ENCODE measurements around the gene GID4.

GID4 gene

DNA sequence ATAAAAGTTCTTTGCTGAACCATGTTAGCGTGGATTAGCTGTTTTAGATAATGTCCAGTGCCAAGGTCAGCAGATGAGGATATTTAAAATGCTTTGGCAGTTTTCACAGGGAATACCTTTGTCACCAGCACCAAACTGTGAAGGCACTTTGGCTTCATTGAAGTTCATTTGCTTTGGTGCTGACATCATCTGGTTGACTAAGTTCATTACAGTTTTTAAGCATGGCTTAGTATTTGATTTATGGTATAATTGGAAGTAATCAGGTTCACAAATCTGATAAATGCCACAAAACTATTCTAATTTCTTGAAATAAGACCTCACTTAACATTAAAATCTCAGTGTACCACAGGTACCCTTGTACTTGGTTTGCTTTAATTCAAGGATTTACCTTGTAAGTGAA lies 4.3 kb downstream of the GID4 start:
- DNase-seq (ENCODE audit: low read depth in 2 of 2): no peak

DNA sequence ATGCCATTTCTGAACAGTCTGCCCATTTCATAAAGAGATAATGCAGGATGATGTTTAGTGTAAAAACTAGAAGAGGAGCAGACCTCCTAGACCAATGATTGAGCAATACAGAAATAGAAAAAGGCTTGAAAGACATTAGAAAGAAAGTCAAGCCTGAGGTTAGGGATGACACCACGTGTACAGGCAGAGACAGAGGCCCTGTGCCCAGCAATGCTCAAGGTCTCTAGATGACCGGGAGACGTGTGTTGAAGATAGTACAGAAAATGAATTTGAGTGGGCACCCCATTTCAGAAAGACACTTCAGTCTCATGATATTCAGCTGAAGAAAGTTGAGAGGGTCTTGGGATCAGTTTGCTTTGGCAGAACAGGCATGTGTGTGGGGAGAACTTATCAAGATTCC lies 5.4 kb downstream of the GID4 start:
- no peak for DNase-seq (ENCODE audit: low read depth in 2 of 2)

DNA sequence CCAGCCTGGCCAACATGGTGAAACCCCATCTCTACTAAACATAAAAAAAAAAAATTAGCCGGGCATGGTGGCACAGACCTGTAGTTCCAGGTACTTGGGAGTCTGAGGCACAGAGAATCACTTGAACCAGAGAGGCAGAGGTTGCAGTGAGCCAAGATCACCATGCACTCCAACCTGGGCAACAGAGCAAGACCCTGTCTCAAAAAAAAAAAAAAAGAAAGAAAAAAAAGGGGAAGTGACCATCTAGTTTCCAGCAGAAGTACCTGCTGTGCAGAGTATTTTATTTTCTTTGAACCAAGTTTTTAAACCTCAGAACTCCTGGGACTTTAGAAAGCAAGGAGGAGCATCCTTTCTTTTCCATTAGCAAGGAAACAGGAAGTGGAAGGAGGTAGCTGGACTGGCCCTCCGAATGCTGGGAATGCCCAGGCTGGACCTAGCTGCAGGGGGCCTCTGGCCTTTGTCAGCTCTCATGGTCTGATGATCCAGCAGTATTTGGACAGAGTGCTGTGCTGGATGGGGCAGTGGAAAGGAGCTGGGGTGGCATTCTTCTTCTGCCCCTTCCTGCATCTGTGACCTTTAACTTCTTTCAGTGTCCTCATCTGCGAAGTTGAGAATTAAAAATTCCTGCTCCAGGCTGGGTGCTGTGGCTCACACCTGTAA lies 6.6 kb downstream of the GID4 start:
- no peak for DNase-seq (ENCODE audit: low read depth in 2 of 2)

DNA sequence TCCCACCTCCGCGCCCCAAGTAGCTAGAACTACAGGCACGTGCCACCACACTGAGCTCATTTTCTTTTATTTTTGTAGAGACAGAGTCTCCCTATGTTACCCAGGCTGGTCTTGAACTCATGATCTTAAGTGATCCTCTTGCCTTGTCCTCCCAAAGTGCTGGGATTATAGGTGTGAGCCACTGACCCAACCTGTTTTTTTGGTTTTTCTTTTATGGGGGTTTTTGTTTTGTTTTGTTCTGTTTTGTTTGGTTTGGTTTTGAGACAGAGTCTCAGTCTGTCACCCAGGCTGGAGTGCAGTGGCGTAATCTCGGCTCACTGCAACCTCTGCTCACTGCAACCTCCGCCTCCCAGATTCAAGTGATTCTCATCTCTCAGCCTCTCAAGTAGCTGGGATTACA lies 16.4 kb downstream of the GID4 start:
- no peak for DNase-seq (ENCODE audit: low read depth in 2 of 2)

DNA sequence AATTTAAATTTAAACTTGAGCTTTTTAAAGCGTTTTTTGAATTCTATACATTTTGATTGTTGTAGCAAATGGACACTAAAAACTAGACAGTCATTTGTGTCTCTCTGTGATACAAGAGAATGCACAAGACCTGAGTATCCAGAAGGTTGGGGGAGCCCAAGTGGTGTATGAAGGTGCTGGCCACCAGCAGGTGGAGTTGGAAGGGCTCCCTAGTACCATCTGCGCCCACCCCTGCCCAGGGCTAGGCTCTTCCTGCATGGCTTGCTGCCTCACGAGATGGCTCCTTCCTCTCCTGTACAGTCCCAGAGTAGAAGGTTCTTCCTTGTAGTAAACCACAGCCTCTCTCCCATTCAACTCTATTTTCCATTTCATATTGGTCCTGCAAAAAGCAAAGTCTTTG lies 17.0 kb downstream of the GID4 start:
- DNase-seq (ENCODE audit: low read depth in 2 of 2): no peak

DNA sequence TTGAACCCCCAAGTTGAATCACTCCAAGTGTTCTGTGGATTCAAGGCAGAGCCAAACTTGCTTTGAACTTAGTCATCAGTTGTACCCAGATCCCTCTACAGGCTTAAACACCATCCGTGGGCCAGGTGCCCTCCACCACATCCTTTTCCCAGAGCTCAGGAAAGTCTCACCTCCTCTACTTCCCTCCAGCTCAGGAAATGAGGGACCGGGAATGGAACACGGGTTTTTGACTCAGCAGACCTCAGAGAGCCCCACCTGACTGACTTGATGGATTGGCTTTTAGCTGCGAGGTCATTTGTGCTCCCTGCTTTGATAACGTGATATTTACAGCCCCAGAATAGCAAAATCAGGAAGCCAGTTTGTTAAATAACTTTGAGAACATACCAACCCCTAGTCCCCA lies 20.1 kb downstream of the GID4 start:
- no peak for DNase-seq (ENCODE audit: low read depth in 2 of 2)

DNA sequence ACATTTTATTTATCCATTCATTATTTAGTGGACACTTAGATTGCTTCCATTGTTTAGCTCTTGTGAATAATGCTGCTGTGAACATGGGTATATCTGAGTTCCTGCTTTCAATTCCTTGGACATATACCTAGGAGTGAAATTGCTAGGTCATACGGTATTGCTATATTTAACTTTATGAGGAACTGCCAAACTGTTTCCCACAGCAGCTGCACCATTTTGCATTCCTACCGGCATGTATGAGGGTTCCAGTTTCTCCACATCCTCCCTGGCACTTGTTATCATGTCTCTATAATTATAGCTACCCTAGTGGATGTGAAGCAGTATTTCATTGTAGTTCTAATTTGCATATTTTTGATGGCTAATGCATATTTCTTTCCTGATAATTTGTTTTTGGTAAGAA lies 24.8 kb downstream of the GID4 start:
- no peak for DNase-seq (ENCODE audit: low read depth in 2 of 2)

DNA sequence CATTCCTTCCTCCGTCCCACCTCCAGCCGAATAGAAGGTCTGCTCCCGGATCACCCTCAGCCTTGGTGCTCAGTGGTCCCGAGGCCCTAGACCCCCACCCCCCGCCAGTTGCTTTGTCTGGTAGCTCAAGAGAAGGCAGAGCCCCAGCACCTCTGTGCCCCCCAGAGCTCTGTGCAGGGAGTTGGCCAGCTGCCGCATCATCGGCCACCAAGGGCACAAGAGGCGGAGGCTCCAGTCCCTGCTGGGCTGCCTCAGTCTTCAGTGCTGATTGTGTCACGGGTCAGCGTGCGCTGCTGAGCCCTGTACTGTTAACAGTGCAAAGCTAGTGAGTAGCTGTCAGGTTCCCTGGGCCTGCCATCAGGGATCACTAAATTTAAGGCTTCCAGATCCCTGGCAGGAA lies 26.3 kb downstream of the GID4 start:
- no peak for DNase-seq (ENCODE audit: low read depth in 2 of 2)

DNA sequence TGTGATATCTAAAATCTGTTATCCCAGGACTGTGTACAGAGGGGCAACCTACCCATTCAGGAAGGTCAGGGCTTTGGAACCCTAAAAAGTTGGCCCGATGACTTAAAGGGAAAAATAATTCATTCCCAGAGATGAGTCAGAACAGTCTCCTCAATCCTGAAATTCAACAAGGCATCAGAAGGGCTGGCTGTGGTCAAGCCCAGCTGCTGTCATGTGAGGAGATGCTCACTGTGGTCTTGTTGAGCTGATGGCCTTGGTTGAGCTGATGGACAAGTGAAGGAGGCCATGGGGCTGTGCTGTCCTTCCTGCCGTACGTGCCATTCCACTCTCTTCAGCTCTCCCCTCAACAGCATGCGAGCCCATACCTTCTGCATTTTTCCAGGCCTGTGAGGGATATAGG lies 27.7 kb downstream of the GID4 start:
- no peak for DNase-seq (ENCODE audit: low read depth in 2 of 2)

DNA sequence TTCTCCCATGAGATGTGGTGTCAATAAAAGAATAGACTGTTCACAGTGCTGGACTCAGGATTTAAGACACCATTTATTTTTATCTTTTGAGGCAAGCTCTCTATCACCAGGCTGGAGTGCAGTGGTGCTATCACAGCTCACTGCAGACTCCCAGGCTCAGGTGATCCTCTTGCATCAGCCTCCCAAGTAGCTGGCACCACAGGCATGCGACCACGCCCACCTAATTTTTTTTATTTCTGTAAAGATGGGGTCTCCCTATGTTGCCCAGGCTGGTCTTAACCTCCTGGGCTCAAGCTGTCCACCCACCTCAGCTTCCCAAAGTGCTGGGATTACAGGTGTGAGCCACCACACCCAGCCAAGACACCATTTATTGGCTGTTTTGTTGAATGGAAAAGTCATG lies 29.9 kb downstream of the GID4 start:
- no peak for DNase-seq (ENCODE audit: low read depth in 2 of 2)

DNA sequence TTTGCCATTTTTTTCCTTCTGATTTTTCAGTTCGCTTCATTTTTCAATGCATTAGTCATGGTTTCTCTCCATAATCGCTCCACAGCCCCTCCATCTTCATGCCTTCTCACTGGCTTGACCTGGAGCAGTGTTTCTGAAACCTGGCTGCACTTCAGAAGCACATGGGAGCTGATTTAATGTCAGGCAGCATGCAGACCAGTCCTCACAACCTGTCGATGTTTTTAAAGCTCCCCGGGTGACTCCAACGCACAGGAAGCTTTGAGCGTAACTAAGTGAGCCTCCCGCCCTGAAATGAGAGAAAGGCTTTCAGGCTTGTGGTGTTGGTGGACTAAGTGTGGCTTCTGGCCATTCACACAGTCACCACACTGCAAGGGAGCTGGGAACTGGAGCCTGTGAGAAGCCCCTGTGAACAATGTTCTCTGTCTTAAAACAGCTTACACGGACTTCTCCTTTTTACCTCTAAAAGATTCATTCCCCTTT lies 31.7 kb downstream of the GID4 start:
- no peak for DNase-seq (ENCODE audit: low read depth in 2 of 2)

DNA sequence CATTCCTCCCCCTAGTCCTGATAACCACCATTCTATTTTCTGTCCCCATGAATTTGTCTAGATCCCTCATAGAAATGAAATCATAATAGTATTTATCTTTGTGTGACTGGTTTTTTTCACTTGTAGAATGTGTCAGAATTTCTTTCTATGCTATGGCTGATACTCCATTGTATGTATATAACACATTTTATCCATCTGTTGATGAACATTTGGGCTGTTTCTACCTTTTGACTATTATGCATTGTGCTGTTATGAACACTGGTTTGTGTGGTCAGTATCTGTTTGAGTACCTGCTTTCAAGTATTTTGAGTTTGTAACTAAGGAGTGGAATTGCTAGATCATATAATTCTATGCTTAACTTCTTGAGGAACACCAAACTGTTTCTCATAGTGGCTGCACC lies 32.5 kb downstream of the GID4 start:
- no peak for DNase-seq (ENCODE audit: low read depth in 2 of 2)

DNA sequence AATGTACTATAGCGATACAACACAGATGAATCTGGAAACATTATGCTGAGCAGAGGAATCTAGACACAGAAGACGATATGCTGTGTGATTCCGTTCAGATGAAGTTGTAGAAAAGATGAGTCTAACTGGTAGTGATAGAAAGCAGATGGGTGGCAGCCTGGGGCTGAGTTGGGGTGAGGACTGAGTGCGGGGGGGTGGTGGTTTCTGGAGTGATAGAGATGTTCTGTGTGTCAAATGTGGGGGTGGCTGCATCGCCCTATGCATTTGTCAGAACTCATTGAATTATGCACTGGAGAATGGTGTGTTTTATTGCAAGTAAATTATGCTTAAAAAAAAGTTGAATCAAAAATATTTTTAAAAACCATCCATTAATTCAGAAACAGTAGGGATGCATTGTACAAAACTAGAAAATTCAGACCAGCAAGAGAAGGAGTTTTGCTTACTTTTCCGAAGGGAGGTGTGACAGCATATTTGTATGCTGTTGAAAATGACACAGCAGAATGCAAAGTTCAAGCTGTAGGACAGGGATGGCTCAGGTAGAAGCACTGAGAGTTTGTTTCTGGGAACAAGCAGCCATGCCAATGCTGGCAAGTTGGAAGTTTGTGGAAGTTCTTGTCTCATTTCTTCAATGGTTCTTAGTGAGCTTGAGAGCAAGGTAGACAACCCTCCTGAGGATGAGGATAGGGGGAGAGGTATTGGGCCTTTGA lies 35.5 kb downstream of the GID4 start:
- DNase-seq (ENCODE audit: low read depth in 2 of 2): no peak

DNA sequence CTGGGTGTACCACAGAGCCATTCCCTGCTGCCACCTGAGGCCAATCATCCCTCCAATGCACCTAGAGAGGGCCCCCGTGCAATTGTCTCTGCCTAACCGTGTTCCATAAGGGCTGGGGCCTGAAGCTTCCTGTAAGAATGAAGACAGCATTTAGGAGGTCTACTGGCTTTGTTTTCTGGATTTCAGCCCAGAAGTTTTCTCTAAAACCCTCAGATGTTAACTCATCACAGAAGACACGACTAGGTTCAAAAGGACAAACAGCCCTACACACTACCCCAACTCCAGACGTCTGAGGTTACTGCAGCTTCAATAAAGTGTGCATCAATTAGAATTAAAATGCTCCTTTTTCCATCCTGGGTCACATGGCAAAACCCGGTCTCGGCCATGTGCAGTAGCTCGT lies 37.7 kb downstream of the GID4 start:
- no peak for DNase-seq (ENCODE audit: low read depth in 2 of 2)

DNA sequence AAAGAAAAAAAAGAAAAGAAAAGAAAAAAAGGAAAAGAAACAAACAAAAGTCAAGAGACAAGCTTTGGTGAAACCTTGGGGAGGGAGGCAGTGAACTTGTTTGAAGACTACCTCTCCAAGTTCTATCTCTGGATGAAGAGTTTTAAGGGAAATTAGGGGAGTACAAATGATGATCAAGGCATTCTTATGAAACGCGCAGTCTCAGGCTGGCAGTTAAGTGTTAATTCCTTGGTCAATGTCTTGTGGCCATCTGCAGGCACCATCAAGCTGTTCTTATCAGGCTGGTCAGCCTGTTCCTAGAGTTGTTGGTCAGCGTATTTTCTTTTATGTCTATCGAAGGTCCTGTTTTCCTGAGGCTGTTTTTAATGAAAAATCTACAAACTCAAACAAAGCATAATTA lies 40.3 kb downstream of the GID4 start:
- DNase-seq (ENCODE audit: low read depth in 2 of 2): no peak

DNA sequence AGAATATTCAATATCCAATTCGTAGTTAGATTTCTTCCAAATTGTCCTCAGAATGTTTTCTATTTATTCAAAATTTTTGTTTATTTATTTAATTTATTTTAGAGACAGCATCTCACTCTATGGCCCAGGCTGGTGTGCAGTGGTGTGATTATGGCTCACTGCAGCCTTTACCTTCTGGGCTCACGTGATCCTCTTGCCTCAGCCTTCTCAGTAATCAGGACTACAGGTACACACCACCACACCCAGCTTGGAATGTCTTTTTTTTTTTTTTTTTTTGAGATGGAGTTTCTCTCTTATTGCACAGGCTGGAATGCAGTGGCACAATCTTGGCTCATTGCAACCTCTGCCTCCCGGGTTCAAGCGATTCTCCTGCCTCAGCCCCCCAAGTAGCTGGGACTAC lies 45.0 kb downstream of the GID4 start:
- no peak for DNase-seq (ENCODE audit: low read depth in 2 of 2)

DNA sequence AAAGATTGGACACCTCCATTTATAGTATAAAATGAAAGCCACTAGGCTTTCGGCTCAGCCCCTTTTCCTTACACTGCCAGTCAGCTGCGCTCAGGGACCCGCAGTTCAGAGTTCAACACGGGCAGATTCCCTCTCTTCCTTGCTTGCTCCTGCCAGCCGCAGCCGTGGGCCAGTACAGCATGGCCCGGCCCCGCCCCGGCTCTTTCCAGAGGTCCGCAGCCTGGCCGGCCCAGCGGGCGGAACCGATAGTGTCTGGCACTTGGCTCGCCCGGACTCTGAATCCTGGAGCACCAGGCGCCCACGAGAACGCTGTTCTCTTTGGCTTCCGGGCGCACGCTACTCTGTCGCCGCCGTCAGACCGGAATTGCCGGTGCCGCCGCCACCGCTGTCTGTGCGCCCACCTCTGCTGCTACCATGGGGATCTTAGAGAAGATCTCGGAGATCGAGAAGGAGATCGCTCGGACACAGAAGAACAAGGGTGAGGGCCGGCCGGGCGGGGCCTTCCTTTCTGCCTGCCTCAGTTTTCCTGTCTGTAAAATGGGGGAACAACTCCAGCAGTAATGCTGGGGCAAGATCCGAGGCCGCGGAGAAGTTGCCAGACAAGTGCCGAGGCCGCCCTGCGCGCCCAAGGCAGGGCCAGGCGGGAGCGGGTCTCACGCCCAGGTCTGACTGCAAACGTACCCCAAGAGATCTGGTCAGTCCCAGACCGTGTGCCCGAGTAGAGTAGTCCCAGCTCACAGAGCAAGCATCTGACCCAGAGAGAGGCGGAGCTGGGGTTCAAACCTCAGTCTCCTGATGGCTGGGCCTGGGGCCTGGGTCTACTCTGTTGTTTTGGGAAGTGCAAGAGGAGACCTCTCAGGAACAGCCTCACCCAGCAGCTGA lies 48.6 kb downstream of the GID4 start, which contains the start of gene DRG2:
Gene DRG2 (plus strand): TSS at position 339 of the 882 bp plus-strand sequence. CDS start 76 bp downstream, at position 415.
- peak; percentile 75 to 81 for DNase-seq (ENCODE audit: low read depth in 2 of 2)

DNA sequence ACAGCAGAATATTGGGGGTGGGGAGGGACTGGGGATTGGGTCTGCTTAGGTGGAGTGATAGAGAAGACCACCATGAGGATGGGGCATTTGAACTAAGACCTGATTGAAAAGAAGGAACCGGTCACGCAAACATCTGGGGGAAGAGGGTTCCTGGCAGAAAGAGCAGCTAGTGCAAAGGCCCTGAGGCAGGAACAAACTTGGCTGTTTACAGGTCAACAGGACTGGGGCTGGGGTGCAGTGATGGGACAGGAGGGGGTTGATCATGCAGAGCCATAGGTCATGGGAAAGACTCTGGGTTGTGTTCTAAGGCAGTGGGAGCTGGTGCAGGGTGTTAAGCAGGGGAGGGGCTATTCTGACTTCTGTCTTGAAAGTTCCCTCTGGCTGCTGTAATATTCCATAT lies 50.4 kb downstream of the GID4 start:
- DNase-seq (ENCODE audit: low read depth in 2 of 2): no peak

DNA sequence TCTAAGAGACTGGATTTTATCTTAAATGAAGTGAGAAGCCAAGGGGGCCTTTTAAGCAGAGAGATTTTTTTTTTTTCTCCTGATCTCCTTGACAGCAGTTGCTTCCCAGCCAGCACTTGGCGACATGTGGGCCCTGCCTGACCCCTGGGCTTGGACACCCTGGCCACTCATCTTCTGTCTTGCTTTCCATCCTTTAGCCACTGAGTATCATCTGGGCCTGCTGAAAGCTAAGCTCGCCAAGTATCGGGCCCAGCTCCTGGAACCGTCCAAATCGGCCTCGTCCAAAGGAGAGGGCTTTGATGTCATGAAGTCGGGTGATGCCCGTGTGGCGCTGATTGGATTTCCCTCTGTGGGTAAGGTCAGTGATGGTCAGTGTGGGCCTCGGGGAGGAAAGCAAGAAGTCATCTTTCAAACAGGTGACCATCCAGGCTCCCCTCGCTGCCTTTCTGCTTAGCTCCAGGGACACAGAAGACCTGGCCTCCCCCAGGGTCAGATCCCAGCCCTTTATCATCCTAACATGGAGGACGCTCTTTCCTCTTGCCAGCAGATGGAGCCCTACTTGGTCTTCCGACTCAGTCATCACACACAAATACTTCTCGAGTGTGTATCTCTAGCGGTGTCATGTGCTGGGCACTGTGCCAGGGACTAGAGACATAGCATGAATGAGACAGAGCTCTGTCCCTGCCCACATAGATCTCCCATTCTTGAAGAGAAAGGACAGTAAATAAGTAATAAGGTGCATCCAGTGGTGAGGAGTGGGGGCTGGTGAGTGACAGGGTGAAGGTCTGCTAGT lies 54.6 kb downstream of the GID4 start:
- no peak for DNase-seq (ENCODE audit: low read depth in 2 of 2)

DNA sequence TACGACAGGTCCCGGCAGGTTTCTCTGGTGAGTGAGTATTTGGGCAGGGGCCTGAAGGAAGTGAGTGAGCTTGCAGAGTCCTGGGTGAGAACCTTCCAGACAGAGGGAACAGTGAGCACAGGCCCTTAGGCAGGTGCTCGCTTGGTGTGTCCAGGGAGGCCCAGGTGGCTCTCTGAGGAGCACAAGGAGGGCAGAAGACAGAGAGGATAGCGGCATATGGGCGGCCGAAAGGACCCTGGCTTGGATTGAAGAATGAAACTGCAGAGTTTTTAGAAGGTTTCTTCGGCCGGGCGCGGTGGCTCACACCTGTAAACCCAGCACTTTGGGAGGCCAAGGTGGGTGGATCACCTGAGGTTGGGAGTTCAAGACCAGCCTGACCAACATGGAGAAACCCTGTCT lies 55.2 kb downstream of the GID4 start:
- DNase-seq (ENCODE audit: low read depth in 2 of 2): no peak

DNA sequence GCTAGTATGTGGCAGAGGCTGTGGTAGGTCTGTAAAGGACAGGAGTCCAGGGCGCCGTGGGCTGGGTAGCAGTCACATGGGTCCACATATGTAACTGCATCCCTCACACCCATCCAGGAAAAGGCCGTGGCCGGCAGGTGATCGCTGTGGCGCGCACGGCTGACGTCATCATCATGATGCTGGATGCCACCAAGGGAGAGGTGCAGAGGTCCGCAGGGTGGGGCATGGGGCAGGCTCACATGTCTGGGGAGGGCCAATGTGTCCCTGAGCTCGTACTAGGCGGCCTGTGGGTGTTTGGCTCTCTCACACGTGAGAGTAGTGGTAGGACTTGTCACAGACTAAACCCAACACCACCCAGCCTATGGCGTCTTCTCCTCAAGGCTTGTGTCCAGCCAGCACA lies 60.3 kb downstream of the GID4 start:
- DNase-seq (ENCODE audit: low read depth in 2 of 2): no peak

DNA sequence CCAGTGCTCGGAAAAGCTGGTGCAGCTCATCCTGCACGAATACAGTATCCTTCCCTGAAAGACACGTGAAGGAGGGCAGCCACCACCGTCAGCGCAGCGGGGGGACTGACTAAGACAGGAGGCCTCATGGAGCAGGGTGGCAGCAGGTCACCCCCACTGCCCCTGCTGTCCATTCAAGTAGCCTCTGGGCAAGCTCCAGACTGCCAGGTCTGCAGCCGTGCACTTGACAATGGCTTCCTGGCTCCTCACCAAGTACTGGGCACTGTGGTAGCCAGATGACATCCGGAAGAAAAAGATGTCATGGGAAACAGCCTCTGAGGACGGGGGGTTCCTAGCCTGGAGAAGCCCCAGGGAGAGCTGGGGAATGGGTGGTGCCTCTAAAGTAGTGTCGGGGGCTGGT lies 61.4 kb downstream of the GID4 start:
- no peak for DNase-seq (ENCODE audit: low read depth in 2 of 2)

Measured in stimulated activated CD8-positive, alpha-beta memory T cell treated with anti-CD3 and anti-CD28 coated beads, Interleukin-2, amount 100 ng/mL, for 1 hour (primary cell).